Non-pigmented ciliary epithelial cell (primary cell): ENCODE results near the gene LRRC8C.
"Not testable (repeated sequence)": the region's sequence is repeated elsewhere in the genome, so short reads cannot be mapped to it uniquely, and the experiment has no call there.

Source experiments
- DNase-seq: peaks from one replicate; pipeline ENCODE4 v3.0.0-alpha.2; 2010; ENCODE audit warnings: low read depth

LRRC8C gene

DNA sequence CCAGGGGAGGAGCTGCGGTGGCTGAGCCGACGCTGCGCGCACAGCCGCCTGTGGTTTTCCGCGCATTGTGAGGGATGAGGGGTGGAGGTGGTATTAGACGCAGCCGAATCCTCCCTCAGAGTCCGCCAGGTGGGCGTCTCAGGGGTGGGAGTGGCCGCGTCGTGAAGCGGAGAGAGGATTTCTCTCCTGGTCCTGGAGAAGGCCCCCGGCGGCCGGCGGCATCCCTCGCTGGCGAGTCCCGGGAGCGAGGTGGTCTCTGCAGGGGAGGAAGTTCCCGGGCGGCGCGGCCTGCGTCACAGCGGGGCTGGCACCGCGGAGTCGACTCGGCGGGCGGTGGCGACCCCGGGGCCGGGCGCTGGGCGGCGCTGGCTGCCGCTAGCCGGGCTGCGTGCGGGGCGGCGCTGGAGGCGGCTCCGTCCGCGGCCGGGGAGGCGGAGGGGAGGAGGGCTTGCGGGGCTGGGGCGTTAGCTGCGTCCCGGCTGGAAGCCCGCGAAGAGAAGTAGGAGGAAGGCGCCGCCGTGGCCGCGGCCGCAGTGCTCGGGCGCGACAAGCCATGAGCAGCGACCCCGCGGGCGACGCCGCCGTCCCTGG lies at the start of gene LRRC8C:
TSS of gene LRRC8C (plus strand) at position 464 of the 591 bp plus-strand sequence. CDS start 53,354 bp downstream, outside the sequence.
- no peak for DNase-seq

DNA sequence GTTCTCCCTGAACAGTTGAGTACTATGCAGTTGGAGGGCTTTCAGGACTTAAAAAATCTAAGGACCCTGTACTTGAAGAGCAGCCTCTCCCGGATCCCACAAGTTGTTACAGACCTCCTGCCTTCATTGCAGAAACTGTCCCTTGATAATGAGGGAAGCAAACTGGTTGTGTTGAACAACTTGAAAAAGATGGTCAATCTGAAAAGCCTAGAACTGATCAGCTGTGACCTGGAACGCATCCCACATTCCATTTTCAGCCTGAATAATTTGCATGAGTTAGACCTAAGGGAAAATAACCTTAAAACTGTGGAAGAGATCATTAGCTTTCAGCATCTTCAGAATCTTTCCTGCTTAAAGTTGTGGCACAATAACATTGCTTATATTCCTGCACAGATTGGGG lies 48.7 kb upstream of the LRRC8C start:
- DNase-seq: no peak

DNA sequence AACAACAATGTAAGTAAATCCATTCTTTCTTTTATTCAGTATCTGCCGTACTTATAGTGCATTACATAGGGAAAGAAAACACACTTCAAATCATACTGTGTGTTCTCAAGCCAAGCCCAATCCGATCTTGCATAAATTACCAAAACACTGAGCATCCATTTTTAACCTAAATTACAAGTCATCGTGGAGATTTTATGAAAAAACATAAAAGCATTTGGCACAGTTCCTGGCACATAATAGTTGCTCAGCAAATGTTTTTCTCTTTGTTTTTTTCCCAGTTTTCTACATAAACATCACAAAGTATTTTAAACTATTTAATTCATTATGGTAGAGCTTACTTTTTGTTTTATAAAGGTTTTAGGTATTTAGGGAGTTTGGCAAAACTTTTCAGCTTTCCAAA lies 48.1 kb upstream of the LRRC8C start:
- DNase-seq: no peak

DNA sequence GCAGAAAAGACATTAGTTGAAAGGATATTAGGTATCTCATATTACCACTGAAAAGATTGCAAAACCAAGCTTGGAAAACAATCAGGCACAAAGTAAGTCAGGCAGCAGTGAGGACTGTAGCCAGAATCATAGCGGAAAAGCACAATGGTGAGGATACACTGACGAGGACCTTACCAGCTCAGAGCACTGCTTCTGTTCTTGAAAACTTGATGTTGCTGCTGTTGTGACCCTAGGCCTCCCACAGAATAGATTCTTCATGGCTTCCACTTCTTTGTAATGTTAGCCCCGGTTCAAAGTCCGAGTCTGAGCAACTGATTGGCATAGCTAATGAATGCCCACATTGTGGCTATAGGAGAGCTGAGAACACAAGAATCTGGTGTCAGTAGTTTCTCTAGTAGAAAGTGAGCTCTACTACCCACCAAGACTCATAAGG lies 45.2 kb upstream of the LRRC8C start:
- DNase-seq: no peak

DNA sequence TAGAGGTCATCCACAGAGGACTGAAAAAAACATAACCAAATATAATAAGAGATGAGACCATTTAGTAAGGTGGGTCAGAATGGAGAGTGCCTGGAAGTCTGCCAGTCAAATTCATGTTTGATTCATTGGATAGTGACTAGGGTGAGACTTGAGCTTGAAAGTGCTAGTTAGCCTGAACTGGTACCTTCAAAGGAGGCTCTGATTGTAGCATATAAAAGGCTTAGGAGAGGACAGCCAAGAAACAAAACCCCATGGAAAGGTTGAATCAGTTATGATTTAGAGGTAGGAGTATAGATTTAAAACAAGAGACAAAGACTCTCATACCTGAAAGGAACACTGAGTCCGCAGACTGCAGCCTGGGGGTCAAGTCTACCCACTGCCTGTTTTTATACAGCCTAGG lies 44.4 kb upstream of the LRRC8C start:
- no peak for DNase-seq

DNA sequence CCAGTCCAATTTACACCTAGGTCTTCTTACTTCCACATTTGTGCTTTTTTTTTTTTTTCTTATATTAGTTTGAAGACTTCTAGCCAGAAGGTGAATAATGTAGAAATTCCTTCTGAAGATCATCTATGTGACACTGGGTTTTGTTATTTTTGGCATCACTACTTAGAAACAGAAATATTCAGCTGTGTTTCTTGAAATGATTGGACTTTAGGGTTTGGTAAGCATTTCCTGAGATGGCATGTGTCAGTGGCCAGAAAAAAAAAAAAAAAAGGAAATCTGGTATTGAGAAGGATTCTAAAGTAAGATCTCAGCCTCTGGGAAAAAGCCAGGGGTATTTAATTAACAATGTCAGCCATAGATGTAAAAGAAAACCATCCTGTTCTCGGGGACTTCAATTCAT lies 43.4 kb upstream of the LRRC8C start:
- no peak for DNase-seq

DNA sequence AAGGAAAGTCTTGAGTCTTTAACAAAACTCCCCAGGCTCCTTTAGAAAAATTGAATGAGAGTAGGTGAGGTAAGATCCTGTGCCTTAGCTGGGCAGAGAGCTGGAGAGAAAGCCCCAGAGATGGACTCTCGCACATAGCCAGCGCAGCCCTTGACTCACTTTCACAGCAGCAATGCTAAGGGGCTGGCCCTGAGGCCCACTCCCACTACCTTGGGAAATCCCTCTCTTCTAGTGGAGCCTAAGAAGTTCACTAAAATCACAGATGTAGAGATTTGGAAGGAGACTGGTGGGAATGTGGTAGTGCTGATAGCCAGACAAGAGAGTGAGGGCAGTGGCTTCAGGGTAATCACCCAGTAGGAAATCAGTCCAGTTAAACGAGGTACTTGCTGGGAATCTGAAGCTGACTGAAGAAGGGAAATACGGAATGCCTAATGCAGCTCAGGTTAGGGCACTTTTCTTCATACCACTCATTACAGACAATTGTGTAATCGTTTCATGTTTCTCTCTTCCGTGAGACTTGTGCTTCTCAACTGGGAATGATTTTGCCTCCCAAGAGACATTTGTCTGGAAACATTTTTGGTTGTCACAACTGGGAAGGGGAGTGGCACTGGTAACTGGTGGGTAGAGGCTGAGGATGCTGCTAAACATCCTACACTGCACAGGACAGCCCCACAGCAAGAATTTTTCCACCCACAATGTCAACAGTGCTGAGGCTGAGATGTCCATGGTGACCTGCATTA lies 42.4 kb upstream of the LRRC8C start:
- DNase-seq: no peak

DNA sequence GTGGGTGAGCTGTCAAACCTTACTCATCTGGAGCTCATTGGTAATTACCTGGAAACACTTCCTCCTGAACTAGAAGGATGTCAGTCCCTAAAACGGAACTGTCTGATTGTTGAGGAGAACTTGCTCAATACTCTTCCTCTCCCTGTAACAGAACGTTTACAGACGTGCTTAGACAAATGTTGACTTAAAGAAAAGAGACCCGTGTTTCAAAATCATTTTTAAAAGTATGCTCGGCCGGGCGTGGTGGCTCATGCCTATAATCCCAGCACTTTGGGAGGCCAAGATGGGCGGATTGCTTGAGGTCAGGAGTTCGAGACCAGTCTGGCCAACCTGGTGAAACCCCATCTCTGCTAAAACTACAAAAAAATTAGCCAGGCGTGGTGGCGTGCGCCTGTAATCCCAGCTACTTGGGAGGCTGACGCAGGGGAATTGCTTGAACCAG lies 40.0 kb upstream of the LRRC8C start:
- DNase-seq: not testable (repeated sequence)

DNA sequence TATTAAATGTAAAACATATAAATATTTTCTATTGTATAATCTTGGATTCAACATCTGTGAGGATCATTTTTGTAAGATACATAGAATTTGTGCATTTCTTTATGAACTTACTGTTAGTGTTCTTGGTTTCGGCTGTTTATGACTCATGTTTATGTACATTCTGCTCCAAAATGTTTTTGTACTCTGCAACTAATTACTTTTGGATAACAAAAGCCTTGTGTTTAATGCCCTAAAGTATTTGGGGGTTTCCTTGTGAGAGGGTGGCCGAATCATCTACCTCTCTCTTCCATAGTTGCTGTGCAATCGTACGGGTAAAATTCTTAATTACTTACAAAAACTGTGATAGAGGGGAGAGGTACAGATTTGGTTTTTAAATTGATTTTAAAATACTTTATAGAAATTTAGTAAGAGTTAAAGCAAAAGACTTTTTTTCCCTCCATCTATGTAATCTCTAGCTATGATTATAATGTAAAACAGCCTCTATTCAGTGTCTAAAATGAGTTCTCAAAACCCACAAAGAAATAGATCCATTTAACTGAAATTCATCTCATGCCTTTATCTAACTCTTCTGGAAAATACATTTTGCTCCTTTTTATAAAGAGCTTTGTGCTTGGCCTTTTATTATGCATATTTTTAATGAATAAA lies 38.7 kb upstream of the LRRC8C start:
- no peak for DNase-seq

DNA sequence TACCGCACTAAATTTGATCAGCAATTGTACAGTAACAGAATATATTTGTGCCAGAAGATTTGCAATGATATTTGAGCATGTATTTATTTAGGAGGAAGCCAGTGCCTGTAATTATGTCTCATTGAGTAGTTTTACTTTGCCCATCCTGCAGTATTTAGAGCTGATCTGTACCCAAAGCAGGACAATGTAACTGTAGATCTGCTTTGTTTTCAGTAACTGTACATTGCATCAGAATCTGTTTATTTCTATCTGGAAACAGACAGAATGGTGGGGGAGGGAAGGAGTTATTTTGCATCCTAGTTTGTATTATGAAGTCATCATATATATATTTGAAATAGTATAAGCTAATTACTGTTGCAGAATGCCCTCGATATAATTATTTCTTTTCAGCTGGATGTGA lies 36.2 kb upstream of the LRRC8C start:
- DNase-seq: no peak

DNA sequence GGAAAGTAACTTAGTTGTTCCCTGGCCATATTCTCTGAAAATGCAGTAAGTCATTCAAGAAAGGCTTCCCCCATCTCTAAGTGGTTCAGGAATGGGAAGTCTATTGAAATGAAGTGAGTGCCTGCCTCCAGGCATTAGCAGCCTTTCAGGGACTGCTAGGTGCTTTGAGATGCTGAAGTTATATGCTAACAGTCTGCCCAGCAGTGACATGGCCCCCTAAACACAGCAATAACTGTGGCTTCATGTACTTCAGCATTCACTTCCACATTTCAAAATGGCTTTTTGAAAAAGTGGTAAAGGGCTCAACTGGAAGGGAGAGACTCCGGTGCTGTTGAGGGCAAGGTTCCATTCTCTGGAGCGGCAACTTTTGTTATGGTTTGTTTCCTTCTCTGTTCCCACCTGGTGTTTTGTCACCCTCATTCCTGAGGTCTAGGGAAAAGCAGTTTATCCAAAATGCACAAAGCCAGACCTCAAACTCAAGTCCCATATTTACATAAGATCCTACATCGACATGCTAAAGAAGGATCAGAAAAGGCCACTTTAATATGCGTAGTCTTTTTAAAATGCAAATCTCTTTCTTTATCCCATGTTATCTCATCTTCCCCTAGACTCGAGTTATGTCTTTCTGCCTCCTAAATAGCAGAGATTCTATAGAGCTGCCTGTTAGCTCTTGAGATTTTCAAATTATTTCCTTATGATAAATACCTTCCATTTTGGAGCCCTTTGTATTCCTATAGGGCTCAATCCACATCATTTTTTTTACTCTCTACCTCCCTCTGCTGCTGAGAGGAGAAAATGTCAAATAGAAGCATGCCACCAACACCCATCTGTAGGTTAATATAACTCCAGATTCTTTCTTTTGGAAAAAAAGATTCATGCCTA lies 34.2 kb upstream of the LRRC8C start:
- DNase-seq: no peak

DNA sequence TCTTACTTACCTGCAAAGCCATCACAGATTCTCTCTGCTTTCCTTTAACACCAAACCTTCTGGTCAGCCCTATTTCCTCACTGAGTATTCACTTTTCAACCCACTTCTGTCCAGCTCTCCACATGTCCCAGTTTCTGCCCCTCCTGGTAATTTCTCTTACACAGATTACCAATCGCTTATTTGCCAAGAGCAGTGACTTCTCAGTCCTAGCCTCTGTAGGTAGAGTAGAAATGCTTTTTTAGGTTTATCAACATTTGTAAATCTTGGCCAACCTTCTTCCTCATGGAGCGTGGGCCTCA lies 33.6 kb upstream of the LRRC8C start:
- no peak for DNase-seq

DNA sequence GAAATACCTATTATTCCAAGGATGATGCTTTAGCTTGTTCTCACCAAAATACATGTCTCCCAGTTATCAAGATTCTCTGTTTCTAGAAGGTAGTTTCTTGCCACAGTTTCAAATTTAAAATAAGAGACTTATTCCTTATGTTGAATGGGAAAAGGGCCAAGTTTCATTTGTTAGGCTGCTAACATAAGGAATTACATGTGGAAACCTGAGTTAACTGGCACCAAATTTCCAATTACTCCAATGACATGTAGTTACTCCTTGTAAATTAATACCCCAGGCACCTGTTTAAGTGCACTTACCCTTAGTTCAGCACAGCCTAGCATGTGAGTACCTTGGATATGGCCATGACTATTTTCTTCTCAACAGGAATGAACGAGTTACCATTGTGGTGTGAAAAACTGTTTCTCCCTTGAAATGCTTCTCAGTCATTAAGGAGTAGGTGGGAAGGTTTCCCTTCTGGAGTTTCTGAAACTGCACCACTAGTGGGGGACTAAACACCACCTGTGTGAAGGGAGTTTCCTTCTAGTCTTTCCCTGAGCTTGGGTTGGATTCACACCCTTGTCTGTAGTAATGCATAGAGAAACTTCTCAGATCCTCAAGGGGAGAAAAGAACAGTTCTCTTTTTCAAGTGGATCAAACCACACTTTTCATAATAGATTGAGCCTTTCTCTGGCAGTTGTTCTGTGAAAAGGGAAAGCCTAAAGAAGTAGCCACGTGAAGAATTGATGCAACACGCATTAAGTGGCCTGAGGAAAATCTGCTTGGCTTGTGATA lies 32.3 kb upstream of the LRRC8C start:
- DNase-seq: no peak

DNA sequence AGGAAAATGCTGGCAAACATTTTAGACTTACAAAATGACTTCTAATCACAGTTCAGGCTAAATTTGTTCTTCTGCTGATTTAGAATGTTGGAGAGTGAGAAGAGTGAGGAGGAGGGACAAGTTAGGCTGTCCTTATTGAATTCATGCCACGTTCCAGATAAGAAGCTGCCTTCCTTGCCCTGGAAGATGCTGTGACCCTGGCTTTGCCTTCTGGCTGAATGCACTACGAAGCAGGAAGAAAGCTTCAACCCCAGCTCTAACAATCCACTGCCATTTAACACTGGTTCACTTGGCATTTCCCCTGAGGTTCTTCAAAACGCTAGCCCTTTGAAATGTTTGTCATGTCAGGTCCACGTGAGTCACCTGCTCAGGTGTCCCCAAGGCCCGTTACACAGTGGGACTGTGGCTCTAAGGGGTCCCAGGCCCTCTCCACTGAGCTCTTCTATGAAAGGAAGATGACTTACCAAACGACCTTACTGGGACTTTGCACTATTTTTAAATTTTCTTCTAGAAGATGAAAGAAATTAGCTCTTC lies 30.0 kb upstream of the LRRC8C start:
- DNase-seq: no peak

DNA sequence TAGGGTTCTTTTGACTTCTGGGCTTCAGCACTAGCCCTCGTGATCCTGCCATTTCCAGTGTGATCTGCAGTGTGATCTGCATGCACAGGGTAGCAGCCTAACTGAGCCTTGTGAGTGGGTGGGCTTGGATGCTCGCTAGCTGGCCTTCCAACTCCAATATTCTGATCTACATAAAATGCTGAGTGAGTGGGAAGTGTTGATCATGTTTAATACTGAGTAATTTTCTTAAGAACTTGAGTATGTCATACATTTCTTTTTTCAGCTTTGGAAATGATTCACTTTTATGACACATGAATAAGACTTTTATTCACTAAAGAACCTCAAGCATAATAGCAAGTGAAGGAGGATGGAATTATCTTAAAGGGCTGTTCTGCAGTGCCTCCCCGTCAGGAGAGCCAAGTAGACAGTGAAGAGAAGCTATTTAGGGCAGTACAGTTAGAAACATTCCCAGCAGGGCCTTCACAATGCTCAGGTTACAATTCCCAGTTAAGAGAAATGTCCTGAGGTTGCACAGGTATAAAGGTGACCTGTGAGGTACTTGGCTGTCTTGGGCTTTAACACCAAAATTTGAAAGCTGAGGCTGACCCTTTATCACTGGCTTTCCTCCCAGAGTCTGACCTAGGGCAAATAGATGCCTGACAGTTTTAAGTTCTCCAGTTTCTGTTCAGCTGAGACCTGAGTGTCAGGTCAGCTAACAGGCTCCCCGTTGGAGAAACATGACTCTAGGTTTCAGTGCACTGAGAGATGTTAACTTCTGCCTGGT lies 29.1 kb upstream of the LRRC8C start:
- no peak for DNase-seq

DNA sequence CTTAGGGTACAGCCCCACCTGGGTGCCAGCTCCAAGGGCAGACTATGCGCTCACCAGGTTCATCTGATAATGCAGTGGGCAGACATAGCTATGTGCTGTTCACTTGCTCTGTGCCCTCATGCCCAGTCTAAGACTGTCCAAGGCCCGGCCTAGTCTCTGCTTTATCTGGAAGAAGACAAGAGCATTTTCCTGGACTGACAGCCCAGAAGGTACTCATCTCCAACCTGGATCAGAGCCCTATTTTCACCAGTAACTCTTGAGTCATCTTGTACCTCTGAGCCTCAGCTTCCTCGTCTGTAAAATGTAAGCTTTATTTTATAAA lies 28.5 kb upstream of the LRRC8C start:
- DNase-seq: no peak

DNA sequence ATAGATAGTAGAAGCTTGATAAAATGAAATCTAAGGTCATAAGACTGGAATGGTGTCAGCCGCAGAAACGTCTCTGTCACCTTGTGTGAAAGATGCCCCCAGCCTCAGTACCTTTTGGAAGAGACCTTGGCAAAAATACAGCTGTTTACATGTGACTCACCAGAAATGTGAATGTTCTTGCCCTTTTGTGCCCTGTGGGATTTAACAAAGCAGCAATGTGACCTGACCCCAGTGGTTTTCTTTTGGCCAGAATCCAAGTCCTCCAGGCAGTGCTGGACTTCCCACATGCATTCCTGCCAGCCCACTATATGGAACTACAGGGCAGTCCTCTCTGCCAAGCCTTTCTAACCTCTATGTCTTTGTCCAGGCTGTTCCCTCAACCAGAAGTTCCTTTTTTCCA lies 27.2 kb upstream of the LRRC8C start:
- no peak for DNase-seq

DNA sequence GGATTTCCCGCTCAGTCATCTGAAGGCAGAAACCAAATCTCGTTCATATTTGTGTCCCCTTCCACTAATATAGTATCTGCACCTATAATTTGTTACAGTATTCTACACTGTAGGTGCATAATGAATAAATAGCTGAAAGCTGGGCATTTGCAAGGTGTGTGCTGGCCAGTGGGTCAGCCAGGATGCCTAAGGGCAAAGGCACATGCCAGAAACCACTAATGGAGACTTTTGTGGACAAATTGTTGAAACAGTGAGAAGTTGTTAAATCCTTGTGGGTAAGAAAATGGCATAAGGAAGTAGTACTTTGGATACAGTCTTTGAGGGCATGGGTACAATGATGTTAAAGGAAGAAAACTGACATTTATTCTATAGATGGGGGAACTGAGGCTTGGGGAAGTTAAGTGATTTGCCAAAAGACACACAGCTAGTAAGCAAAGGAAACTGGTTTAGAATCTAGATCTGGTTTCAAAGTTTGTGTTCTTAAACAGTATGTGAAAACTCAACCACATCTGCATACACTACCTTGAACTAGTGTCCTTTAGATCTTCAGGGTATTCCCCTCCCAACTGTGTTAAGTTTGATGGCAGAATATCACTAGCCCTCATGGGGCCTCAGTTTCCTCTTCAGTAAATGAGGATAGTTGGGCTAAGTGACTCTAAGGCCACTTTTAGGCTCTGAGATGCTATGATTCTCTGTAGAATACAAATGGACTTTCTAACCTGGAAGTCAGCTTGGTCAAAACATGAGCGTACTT lies 26.5 kb upstream of the LRRC8C start:
- DNase-seq: no peak

DNA sequence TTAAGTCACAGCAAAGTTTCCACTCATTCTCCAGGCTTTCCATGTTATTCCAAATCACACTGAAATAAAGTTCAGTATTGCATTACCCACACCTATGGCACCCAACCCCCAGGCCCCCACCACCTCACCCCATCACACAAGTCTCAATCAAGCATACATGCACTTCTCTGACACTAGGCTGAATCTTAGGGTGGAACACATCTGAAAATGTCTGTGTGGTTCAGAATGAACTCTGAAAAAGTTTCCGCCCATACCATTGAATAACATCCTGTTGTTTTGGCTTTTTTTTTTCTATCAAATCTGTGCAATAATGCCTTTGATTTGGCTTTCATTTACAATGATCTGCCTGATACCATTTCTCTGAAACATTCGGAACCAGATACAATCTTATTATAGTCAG lies 25.8 kb upstream of the LRRC8C start:
- no peak for DNase-seq
